GM21786 (cell line): ENCODE measurements around the gene SLC2A10.

Experiments used
- ATAC-seq: cut with Tn5 transposase; IDR thresholded peaks from one replicate; pipeline ENCODE4 v1.9.1; 2021; ENCODE audit not compliant: unreplicated experiment

Gene SLC2A10

DNA sequence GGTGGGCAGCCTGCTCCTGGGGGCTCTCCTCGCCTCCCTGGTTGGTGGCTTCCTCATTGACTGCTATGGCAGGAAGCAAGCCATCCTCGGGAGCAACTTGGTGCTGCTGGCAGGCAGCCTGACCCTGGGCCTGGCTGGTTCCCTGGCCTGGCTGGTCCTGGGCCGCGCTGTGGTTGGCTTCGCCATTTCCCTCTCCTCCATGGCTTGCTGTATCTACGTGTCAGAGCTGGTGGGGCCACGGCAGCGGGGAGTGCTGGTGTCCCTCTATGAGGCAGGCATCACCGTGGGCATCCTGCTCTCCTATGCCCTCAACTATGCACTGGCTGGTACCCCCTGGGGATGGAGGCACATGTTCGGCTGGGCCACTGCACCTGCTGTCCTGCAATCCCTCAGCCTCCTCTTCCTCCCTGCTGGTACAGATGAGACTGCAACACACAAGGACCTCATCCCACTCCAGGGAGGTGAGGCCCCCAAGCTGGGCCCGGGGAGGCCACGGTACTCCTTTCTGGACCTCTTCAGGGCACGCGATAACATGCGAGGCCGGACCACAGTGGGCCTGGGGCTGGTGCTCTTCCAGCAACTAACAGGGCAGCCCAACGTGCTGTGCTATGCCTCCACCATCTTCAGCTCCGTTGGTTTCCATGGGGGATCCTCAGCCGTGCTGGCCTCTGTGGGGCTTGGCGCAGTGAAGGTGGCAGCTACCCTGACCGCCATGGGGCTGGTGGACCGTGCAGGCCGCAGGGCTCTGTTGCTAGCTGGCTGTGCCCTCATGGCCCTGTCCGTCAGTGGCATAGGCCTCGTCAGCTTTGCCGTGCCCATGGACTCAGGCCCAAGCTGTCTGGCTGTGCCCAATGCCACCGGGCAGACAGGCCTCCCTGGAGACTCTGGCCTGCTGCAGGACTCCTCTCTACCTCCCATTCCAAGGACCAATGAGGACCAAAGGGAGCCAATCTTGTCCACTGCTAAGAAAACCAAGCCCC is 16.0 kb downstream of the SLC2A10 start:
- no peak for ATAC-seq

DNA sequence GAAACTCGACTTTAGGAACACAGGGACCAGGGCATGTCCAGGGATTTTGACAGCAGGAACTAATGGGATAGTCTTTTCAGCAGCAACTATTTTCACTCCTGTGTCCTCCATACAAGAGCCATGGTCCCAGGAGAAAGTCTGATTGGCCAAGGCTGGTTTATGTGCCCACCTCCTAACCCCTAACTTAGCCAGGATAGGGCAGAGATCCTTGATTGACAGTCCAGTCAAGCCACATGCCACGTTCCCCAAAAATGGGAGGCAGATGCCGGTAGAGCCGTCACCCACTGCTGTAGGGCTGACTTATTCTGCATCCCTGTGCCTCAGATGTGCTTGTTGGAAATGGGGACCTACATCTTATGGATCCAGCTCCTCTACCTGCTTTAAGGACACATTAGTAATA is 22.3 kb downstream of the SLC2A10 start:
- no peak for ATAC-seq

DNA sequence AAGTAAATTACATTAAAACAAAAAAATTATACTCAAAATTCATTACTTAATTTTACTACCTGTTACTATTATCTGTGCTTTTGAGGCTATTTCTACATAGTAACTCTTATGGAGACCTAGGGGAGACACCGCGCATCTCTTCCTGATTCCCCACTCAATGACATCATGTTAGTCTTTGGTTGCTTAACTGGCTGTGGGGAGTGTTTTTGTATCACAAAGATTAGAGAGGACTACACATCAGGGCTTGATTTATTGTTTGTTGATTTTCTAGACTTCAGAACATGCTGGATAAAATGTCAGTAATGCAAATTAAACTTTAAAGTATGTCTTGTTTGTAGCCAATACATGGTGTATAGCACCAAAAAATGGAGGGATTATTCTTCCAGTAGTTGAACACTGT is 26.0 kb downstream of the SLC2A10 start:
- no peak for ATAC-seq

DNA sequence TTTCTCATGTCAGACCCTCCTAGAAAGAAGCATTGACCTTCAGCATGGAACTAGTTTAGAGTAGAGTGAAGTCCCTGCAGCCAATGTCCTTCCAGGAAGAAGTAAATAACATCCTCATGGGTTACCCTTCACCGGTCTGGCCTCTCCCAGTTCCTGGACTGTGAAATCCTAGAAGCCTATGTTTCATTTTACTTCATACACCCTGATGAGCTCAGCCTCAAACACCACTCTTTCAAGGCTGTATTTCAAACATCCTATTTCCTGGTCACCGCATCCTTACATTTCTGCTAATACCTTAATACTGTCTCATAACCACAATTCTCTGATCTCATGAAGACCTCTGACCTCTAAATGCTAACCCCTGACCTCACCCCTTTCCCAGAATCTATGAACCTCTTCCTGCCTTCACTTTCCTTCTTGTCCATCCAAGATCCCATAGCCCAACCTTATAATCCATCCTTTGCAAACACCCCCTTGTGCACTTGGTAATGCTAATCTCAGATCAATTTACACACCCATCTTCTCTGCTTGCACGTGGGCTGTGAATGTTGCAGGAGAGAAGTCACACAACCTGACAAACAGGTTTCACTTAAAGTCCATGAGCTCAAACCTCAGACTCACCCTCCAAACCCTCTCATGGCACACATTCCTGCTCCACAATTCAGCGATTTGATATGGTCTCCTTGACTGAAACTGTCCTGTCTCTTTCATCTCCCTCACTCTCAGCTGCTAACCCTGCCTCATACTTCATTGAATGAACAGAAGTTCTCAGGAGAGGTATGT is 30.2 kb downstream of the SLC2A10 start:
- no peak for ATAC-seq

DNA sequence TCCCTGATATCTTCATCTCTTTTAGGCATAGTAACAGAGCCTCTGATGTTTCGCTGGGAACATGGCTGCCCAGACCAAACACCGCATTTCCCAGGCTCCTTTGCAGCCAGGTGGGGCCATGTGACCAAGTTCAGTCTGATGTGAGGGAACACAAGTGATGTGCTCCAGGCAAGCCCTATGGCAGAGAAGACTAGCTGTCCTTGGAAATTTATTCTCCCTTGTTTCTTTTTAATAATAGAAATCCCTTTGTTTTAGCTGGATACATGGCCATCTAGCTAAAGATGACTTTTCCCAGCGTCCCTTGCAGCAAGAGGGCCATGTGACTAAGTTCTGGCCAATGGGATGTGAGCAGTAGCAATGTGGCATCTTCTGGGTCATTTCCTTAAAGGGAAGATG is 30.8 kb downstream of the SLC2A10 start:
- no peak for ATAC-seq

DNA sequence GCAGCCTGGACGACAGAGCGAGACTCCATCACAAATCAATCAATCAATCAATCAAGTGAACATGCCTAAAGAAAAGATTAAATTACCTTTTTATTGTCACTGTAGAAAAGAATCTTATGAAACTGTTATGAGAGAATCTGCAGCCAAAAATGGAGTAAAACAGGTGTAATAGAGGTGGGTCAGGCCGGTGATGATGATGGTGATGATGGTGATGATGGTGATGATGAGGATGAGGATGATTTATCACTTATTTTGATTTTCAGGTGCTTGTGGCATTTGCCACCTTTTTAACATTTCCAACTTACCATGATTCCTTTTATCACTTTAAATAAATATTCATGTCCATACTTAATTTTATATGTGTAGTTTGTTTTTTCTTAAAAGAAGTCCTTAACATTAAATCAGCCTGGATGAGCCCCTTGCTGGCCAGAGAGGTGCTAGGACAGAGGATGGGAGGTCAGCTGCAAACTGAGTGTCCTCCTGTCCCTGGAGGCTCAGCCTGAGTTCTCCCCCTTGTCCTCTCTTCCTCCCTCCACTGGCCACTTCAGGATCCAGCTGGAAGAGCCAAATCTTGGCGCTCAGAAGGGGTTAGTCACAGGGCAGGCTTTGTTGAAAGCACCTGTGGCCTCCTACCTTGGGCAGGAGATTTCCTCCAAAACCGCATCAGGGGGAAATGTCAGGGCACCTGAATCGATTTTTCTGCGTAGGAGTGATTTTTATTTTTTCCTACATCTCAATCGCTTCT is 32.6 kb downstream of the SLC2A10 start:
- ATAC-seq: no peak

DNA sequence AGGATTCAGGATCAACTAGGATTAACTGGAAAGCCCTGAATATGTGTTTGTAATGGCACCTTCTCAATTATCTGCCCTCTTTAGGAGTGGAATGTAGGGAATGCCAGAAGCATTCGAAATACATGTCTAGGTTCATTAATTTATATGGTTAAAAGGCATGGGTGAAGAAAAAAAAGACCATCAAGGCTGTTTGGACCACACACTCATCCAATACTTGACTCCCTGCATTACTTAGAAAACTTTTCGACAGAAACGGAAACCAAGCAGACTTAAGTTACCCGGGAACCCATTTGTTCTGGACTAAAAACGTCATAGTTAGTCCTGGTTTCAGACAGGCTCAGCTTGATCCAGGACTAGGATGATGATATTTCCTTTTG is 33.2 kb downstream of the SLC2A10 start:
- no peak for ATAC-seq

DNA sequence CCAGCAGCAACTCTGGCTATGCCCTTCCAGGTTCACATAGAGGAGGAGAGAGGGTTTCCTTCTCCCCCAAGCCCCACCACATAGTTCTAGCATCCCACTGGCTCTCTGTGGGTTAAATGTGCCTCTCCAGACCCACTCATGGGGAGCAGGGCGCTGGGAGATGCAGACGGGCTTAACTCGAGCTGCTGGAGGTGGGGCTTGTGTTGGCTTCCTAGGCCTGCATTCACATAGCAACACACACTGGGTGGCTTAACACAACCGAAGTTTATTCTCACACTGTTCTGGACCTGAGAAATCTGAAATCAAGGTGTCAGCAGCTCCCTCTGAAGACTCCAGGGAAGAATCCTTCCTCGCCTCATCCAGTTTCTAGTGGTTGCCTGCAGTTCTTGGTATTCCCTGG is 33.6 kb downstream of the SLC2A10 start:
- no peak for ATAC-seq

DNA sequence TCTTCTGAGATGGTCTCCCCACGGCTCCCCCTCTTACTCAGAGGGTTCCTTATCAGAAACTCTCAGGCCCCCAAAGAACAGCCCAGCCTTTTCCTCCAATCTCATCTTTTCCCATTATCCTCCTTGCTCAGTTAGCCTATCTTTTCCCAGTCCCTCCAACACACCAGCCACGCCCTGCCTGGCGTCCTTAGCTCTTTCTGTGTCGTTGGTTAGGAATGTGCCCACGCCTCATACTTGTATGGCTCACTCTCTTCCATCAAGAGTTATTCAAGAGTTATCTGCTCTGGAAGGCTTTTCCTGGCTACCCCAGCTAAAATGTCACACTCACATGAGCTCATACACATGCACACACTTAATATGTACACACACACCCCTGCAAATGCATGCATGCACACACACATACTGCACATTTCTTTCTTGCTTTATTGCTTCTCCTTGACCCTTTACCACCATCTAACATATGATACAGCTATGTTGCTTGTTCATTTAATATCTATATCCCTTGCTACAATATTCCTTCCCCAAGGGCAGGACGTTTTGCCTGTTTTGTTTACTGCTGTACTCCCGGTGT is 37.6 kb downstream of the SLC2A10 start:
- no peak for ATAC-seq

DNA sequence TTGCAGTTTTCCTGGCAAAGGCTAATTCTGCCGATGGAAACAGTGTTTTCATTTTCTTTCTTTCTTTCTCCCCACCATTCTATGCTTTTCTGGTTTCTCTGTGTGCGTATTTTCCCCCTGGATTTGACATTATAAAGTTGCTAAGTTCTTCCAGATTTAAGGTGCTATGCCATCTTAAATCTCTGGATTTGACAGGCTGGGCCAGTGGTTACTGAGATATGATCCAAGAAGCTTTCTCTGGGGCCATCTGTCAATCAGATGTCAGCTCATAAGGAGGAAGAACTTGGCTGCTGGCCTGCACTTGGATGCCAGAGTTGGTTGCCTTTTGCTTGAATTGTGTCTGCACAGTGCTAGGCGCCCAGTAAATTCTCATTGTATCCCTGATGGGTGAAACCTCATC is 39.7 kb downstream of the SLC2A10 start:
- no peak for ATAC-seq

DNA sequence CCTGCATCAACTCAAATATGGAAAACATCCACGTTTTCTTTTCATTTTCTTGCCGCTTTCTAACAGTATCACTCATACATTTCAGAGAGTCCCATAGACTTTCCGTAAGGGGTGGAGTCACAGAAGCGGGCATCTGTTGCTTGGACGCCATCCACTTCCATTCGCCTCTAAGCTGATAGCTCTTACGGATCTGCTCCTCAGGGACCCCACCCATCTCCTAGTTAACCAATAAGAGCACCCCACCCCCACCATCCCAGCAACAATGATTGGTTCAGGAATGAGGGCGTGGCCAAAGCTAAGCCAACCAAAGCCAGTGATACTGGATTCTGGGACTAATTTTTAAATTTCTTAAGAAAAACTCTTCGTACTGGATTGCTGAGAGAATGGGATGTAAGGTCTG is 42.4 kb downstream of the SLC2A10 start:
- ATAC-seq: no peak

DNA sequence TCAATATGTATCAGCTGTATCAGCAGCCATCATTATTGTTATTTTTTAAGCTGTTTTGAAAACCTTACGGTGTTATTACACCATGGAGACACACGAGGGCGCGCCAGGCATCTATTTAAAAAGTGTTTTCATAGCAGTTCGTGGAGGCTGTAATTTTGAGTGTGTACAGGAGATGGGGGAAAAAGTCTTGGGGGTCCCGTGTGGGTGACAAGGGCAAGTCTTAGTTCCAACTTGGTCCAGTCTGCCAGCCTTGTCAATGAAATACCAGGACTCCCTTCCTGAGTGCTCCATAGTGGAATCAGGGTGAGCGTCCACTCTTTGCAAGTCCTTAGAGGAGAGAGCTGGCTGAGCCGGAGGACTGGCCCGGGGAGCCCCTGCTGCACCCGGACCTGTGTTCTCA is 43.3 kb downstream of the SLC2A10 start:
- no peak for ATAC-seq

DNA sequence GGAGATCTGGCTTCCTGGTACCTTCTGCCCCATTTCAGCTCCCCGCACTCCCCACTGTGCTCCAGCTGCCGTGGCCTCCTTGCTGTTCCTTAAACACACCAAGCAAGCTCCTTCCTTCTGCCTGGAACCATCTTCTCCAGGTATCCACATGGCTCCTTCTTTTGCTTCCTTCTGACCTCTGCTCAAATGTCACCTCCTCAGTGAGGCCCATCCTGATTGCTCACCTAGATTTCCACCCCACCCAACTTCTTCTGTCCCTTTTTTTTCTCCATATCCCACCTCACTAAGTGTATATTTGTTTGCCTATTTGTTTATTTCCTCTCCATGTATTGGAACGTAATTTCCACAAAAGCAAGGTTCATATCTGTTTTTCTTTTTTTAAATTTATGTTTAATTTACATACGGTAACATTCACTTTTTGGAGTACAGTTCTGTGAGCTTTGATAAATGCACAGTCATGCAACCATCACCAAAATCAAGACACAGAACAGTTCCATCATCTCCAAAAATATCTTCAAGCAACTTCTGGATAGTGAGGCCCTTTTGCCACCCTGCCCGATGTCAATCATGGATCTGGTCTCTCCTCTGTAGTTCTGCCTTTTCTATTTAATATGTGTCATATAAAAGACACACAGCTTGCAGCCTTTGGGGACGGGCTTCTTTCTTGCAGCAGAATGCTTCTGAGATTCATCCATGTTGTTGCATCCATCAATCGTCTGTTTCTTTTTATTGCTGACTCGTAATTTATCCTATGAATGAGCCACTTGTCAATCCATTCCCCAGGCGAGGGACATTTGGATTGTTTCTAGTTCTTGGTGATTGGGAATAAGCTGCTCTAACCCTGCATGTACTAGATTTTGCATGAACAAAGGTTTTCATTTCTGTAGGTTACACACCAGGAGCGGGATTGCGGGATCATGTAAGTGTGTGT is 46.3 kb downstream of the SLC2A10 start:
- no peak for ATAC-seq

DNA sequence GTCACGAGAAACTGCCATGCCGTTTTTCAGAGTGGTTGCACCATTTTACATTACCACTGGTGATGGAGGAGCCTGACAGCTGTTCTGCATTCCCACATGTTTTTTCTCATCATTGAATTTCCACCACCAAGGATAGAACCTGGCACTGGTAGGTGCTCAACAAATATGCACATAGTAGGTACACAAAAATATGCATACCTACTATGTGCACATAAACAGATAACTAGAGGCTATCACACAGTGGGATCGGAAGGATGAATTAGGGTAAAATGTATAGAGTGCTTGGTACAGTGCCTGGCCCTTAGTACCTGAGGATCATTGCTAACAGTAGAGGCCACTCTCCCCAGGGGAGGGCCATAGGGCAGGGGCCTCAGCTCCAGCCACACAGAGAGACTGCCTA is 47.0 kb downstream of the SLC2A10 start:
- no peak for ATAC-seq

DNA sequence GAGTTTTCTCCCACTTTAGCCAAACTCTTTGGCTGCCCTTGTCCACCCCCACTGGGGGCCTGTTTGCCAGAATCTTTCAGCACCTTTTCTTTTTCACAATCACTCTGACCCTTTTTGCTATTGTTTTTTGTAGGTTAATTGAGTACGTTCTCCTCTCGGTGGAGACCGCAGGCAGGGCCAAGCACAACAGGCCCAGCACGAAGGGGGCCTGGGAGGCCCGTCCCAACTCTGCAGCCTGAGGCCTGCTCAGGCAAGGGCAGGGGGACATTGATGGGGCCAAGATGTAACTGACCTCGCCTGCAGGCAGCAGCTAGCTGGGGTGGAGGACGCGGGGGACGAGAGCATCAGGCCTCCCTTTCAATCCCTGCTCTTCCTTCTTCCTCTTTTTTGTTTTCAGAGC is 47.7 kb downstream of the SLC2A10 start:
- ATAC-seq: no peak

DNA sequence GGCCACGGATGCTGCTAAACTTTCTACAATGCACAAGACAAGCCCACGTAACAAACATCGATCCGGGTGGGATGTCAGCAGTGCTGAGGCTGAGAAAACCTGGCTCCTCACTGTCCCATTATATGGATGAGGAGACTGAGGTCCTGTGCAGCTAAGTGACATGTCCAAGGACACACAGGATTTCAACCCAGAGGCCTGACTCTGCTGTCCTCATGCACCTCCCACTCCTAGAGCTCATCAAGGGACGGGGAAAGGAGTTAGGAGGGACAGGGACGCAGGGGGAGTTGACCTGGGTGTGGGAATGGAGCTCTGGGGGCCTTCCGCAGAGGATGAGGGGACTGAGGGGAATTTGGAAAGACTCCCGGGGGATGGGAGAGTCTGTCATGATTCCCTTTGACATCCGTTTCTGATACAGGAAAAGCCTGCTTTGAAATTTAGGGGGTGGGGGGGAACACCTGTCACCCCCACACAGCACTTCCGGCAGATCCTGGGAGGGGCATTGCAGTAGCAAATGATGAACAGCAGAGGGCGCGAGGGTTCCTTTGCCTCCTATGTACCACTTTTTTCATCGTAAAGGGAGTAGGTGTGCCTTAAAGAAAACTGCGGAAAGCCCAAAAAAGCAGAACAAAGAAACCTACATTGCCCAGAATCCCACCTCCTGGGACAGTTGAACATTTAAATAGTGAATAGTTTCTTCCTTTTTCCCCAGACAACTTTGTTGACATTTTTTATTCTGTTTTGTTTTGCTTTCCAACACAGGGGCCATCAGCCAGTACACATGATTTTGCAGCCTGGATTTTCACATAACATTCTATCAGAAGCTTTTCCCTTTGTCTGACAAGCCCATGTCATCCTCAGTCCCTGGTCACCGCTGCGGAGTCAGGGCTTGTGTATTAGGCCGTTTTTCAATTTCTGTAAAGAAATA is 48.6 kb downstream of the SLC2A10 start:
- ATAC-seq: no peak

DNA sequence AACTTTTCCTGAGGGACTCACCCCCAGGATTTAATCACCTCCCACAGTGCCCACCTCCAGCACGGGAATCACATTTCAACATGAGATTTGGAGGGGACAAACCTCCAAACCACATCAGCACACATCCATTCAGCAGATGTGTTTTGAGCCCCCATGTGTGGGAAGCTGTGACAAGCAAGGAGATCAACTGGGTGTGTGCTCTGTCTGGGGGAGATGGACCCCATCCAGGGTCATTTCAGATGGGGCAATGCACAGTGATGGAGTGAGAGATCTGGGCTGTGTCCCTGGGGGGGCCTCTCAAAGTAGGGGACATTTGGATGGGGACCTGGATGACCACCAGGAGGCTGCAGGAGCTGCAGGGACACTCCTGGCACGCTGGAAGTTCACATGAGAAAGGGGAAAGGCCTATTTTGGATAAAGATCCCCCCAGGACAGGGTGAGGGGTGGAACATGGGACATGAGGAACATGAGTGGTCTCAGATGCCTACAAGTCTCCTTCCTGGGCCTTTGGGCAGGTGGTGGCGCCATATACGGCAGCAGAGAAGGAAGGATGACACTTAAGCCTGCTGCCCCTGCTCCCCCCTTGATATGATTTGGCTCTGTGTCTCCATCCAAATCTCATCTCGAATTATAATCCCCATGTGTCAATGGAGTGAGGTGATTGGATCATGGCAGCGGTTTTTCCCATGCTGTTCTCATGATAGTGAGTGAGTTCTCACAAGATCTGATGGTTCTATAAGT is 49.6 kb downstream of the SLC2A10 start:
- ATAC-seq: no peak

DNA sequence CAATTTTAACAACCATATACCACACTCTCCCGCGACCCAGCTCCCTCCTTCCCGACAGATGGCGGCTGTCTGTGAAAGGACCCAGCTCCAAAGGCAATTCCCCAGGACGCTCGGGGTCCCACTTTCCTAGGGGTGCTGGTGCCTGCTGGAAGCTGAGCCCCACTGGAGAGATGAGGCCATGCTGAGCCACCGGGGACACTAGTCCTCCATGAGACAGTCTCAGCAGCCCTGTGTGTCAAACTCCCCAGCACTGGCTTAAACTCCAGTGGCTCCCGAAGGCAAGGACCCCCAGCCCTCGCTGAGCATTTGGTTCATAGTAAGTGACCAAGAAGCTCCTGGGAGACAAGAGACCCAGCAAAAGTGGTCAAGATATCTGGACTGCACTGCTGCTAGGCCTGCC is 52.1 kb downstream of the SLC2A10 start:
- no peak for ATAC-seq
